ENCODE results near the gene KCNJ11.

KCNJ11 gene

DNA sequence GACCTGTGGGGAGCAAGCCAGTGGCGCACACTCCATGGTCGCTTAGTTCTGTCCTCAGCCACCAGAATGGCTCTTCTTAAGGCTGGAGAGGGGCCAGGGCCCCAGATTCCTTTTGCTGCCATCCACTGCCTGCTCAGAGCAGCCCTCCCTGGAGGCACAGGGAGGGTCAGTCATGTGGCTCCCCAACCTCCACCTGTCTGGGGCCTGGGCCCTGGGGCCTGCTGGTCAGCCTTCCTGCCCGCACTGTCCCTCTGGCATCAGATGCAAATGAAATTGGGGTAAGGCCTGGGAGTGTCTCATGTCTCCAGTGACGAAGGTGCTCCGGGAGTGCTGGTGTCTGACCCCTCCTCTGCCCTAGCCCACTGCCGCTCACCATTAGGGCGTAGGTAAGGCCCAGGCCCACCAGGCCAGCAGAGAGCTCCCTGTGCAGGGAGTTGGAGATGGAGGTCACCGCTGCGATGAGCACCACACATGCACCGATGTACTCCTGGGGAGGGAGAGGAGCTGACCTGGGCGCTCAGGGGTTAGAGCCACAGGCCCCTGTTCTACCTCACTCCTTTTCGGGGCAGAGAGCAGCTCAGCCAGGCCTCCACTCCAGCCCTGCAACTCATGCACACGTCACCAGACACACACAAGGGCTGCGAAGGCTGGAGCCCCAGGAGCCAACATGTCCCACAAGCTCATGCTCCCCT lies 9.0 kb upstream of the KCNJ11 start:
- no peak for DNase-seq (ENCODE audit: low read depth)
- TF ChIP-seq CTCF (IDR thresholded peaks at IDR 0.05; ENCODE audit: insufficient read depth, low read depth, low read length, missing control alignments): no peak
- H3K4me3 ChIP-seq (ENCODE audit: low read depth, low read length): no peak overlapping the region

DNA sequence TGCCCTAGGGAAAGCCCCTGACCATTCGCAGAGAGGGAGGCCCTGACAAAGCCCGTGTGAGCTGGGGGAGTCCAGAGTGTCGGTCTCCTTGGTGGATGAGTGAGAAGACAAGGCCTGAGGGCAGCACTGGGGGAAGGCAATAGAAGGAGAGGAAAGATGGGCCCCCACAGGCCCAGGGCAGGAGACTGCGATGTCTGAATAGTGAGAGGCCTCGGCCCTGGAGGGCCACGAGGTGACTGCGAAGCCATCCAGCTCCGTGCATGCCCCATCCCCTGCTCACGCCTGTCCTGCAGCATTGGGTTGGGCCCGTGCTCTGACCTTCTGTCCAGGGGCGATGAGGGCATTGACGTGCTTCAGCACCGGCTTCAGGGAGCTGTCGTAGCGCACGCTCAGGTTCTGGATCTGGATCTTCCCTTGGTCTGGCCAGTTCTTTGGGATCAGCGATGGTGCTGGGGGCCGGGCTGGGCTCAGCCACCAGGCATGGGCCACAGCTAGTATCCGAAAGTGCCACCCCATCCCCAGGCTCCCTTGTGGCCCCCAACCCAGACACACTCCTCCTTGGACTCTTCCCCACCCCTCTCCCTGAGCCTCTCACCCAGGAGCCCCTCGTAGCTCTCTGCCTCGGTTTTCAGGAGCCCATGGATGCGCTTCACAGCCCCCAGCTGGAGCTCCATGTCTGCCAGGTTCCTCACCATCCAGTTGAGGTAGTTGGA lies 8.3 kb upstream of the KCNJ11 start:
- H3K4me3 ChIP-seq (ENCODE audit: low read depth, low read length): no peak overlapping the region
- no peak for TF ChIP-seq CTCF (IDR thresholded peaks at IDR 0.05; ENCODE audit: insufficient read depth, low read depth, low read length, missing control alignments)
- no peak for DNase-seq (ENCODE audit: low read depth)

GRCh38 chr11:17395978-17396377 lies 7.5 kb upstream of the KCNJ11 start:
- no peak for DNase-seq (ENCODE audit: low read depth)
- no peak for TF ChIP-seq CTCF (IDR thresholded peaks at IDR 0.05; ENCODE audit: insufficient read depth, low read depth, low read length, missing control alignments)
- no peak overlapping the region for H3K4me3 ChIP-seq (ENCODE audit: low read depth, low read length)

DNA sequence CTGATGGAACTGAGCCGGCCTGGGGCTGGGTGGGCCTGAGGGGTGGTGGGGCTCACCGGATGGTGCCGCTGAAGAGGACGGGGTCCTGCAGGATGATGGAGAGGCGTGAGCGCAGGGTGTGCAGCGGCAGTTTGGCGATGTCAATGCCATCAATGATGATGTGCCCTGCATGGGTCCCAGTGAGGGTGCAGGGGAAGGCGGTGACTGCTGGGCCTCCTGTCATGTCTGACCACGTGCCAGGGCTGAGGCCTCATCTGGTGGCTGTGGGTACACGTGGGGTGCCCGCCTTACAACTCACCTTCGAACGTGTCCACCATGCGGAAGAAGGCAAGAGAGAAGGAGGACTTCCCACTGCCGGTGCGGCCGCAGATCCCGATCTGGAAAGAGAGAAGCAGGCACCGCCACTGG lies 7.1 kb upstream of the KCNJ11 start:
- no peak for DNase-seq (ENCODE audit: low read depth)
- H3K4me3 ChIP-seq (ENCODE audit: low read depth, low read length): no peak overlapping the region
- TF ChIP-seq CTCF (IDR thresholded peaks at IDR 0.05; ENCODE audit: insufficient read depth, low read depth, low read length, missing control alignments): no peak

DNA sequence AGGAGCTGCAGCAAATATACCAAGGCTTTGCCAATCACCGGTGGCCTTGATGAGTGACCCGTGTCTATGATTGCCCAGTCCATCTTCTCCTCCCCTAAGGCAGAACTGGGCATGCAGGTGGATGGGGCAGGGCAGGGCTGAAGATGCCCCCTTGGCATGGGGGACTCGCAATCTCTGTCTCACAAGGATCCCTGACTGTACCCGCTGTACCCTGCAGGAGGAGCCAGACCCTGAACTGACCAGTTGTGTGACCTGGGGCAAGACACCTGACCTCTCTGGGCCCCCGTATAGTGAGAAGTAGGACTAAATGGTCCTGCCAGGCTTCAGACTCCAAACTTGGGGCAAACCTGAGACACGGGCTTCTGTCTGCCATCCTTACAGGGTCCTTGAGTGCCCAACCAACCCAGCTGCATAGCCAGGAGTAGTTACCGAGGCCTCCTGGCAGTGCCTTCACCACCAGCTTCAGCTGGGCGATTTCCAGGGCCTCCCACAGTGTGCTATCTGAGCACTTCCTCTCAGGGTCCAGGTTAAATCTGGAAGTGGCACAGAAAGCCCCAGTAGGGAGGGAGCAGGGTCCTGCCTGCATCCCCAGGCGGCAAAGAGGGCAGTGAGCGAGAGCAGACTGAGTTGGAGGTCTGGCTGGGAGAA lies 6.4 kb upstream of the KCNJ11 start:
- no peak for TF ChIP-seq CTCF (IDR thresholded peaks at IDR 0.05; ENCODE audit: insufficient read depth, low read depth, low read length, missing control alignments)
- DNase-seq (ENCODE audit: low read depth): no peak
- no peak overlapping the region for H3K4me3 ChIP-seq (ENCODE audit: low read depth, low read length)

GRCh38 chr11:17393472-17393871 lies 5.0 kb upstream of the KCNJ11 start:
- DNase-seq (ENCODE audit: low read depth): no peak
- no peak for TF ChIP-seq CTCF (IDR thresholded peaks at IDR 0.05; ENCODE audit: insufficient read depth, low read depth, low read length, missing control alignments)
- no peak overlapping the region for H3K4me3 ChIP-seq (ENCODE audit: low read depth, low read length)

Data from GM12865 (cell line).